H1 (cell line): ENCODE data around the gene PSMD13. TPM values are rescaled to one million over a fixed set of nuclear protein-coding genes. Genes with fewer than 3 reads are reported as not detected.
A peak's percentile ranks its signal among the peaks of the same experiment; 100 is the strongest.

ENCODE experiments used
- CTCF ChIA-PET: fragments of 300-600 bp; sonication (Branson Sonifier 250); formaldehyde crosslinking; loops from one replicate; lab custom pipeline; 2021; ENCODE audit not compliant: partially characterized antibody; lab: Charles Lee
- POLR2A ChIA-PET: fragments of 300-600 bp; sonication (Branson Sonifier 250); formaldehyde crosslinking; loops from one replicate; lab custom pipeline; 2021; ENCODE audit warnings: inconsistent platforms; ENCODE audit not compliant: partially characterized antibody; lab: Charles Lee
- DNase-seq, 2 experiments: peaks; one replicate each; pipeline versions ENCODE4 v3.0.0 to v3.0.0-alpha.2; 2010 to 2022; ENCODE audit warnings: low spot score in 2 of 2, low read depth in 1 of 2, mixed read lengths in 1 of 2
- FAIRE-seq: peaks from 2 replicates; lab custom pipeline; 2011; peaks lifted over from hg19 to GRCh38; lab: Jason Lieb, UNC
- H2AFZ ChIP-seq: 2 replicates; pipeline ENCODE4 v1.8.1; 2012; ENCODE audit warnings: low read length, inconsistent platforms
- H2AK5ac ChIP-seq: 2 replicates; pipeline ENCODE4 v1.6.1; 2013; ENCODE audit warnings: low read depth, low read length
- H2BK120ac ChIP-seq: replicated peaks from 2 replicates; pipeline ENCODE3; 2013; ENCODE audit warnings: low read depth, low read length, inconsistent platforms
- H2BK12ac ChIP-seq: 2 replicates; pipeline ENCODE4 v1.6.1; 2013; ENCODE audit warnings: low read depth, low read length
- H2BK15ac ChIP-seq: 2 replicates; pipeline ENCODE4 v1.6.1; 2013; ENCODE audit warnings: low read length
- H2BK20ac ChIP-seq: 2 replicates; pipeline ENCODE4 v1.6.1; 2013; ENCODE audit warnings: low read length
- H2BK5ac ChIP-seq: 2 replicates; pipeline ENCODE4 v1.6.1; 2013; ENCODE audit warnings: low read depth, low read length
- H3K14ac ChIP-seq: 2 replicates; pipeline ENCODE4 v1.6.1; 2013; ENCODE audit warnings: inconsistent platforms; ENCODE audit not compliant: insufficient read length
- H3K18ac ChIP-seq: 2 replicates; pipeline ENCODE4 v1.6.1; 2013; ENCODE audit warnings: low read length; ENCODE audit errors: extremely low read depth
- H3K23ac ChIP-seq: 2 replicates; pipeline ENCODE4 v1.6.1; 2013; ENCODE audit warnings: inconsistent platforms; ENCODE audit not compliant: insufficient read length
- H3K23me2 ChIP-seq: 2 replicates; pipeline ENCODE4 v1.6.1; 2013; ENCODE audit warnings: low read depth, low read length
- H3K27ac ChIP-seq: 2 replicates; pipeline ENCODE4 v1.6.1; 2011; ENCODE audit warnings: low read depth, low read length, inconsistent platforms
- H3K27me3 ChIP-seq, 4 experiments: replicated peaks in 1 of 4; 1 replicate in 1 of 4; 2 replicates in 3 of 4; pipeline versions ENCODE4 v1.6.1 to v1.8.1; 2011 to 2013; ENCODE audit warnings: low read length in 3 of 4, mild to moderate bottlenecking in 3 of 4, inconsistent platforms in 2 of 4, mixed read lengths in 2 of 4, moderate library complexity in 1 of 4; ENCODE audit not compliant: control insufficient read depth in 3 of 4, insufficient read depth in 3 of 4; ENCODE audit errors: extremely low read depth in 1 of 4
- H3K36me3 ChIP-seq, 4 experiments: 2 replicates each; pipeline versions ENCODE4 v1.6.1 to v1.8.1; 2011 to 2013; ENCODE audit warnings: mild to moderate bottlenecking in 4 of 4, low read length in 3 of 4, moderate library complexity in 2 of 4, control low read depth in 1 of 4, inconsistent platforms in 1 of 4; ENCODE audit not compliant: insufficient read depth in 4 of 4, control insufficient read depth in 2 of 4
- H3K4ac ChIP-seq: replicated peaks from 2 replicates; pipeline ENCODE3; 2013; ENCODE audit warnings: low read length, low read depth, mixed read lengths, inconsistent platforms; ENCODE audit not compliant: insufficient read length
- H3K4me1 ChIP-seq, 4 experiments: replicated peaks in 1 of 4; 1 replicate in 1 of 4; 2 replicates in 3 of 4; pipeline versions ENCODE4 v1.6.1 to v1.8.1; 2011 to 2013; ENCODE audit warnings: low read length in 3 of 4, inconsistent platforms in 2 of 4, mixed read lengths in 1 of 4; ENCODE audit not compliant: insufficient read depth in 4 of 4, control insufficient read depth in 3 of 4
- H3K4me2 ChIP-seq, 2 experiments: 2 replicates each; pipeline versions ENCODE4 v1.6.1 to v1.8.1; 2011 to 2013; ENCODE audit warnings: low read depth in 2 of 2, low read length in 2 of 2, control low read depth in 1 of 2, inconsistent platforms in 1 of 2, mild to moderate bottlenecking in 1 of 2; ENCODE audit not compliant: insufficient read depth in 1 of 2
- H3K4me3 ChIP-seq, 4 experiments: fragments of 200-600, 300-600 bp in 1 of 4; sonication (generic), shearing (Covaris generic), sonication (Bioruptor Twin) in 1 of 4; 2 replicates each; pipeline versions ENCODE4 v1.5.1 to v1.8.1; 2011 to 2016; ENCODE audit warnings: low read length in 4 of 4, low read depth in 3 of 4, control low read depth in 2 of 4, inconsistent platforms in 2 of 4, mild to moderate bottlenecking in 2 of 4, mixed read lengths in 1 of 4, moderate library complexity in 1 of 4; ENCODE audit not compliant: insufficient read depth in 2 of 4; ENCODE audit errors: extremely low read depth in 1 of 4
- H3K56ac ChIP-seq: replicated peaks from 2 replicates; pipeline ENCODE3; 2013; ENCODE audit warnings: low read depth, mild to moderate bottlenecking, mixed read lengths, low read length, inconsistent platforms; ENCODE audit not compliant: insufficient read length
- H3K79me1 ChIP-seq: 2 replicates; pipeline ENCODE4 v1.6.1; 2013; ENCODE audit warnings: low read depth, low read length, control low read depth
- H3K79me2 ChIP-seq, 2 experiments: 2 replicates each; pipeline versions ENCODE4 v1.6.1 to v1.8.1; 2012 to 2013; ENCODE audit warnings: low read length in 2 of 2, mild to moderate bottlenecking in 2 of 2, inconsistent platforms in 1 of 2; ENCODE audit not compliant: insufficient read depth in 2 of 2, control insufficient read depth in 1 of 2
- H3K9ac ChIP-seq, 4 experiments: replicated peaks in 1 of 4; 1 replicate in 1 of 4; 2 replicates in 3 of 4; pipeline versions ENCODE4 v1.6.1 to v1.8.1; 2011 to 2013; ENCODE audit warnings: low read depth in 3 of 4, low read length in 3 of 4, control low read depth in 2 of 4, mild to moderate bottlenecking in 2 of 4, moderate library complexity in 2 of 4, inconsistent platforms in 1 of 4; ENCODE audit errors: extremely low read depth in 1 of 4
- H3K9me3 ChIP-seq, 2 experiments: 2 replicates each; pipeline versions ENCODE4 v1.6.1 to v1.8.1; 2012 to 2013; ENCODE audit warnings: mild to moderate bottlenecking in 2 of 2, moderate library complexity in 2 of 2, control low read depth in 1 of 2, inconsistent platforms in 1 of 2, low read depth in 1 of 2, low read length in 1 of 2, mixed read lengths in 1 of 2; ENCODE audit not compliant: insufficient read depth in 2 of 2
- H4K20me1 ChIP-seq, 2 experiments: replicated peaks in 1 of 2; 2 replicates each; pipeline versions ENCODE3 to v1.8.1; 2011 to 2013; ENCODE audit warnings: inconsistent platforms in 2 of 2, low read length in 2 of 2, mild to moderate bottlenecking in 1 of 2; ENCODE audit not compliant: insufficient read depth in 2 of 2, control insufficient read depth in 1 of 2
- H4K5ac ChIP-seq: 2 replicates; pipeline ENCODE4 v1.6.1; 2013; ENCODE audit warnings: low read length, low read depth, mixed read lengths, inconsistent platforms; ENCODE audit not compliant: insufficient read length
- H4K8ac ChIP-seq: 2 replicates; pipeline ENCODE4 v1.8.0; 2013; ENCODE audit warnings: mild to moderate bottlenecking, moderate library complexity, low read length, inconsistent platforms; ENCODE audit not compliant: insufficient read depth; ENCODE audit errors: extremely low read depth
- H4K91ac ChIP-seq: replicated peaks from 2 replicates; pipeline ENCODE3; 2013; ENCODE audit warnings: low read length, mixed read lengths, inconsistent platforms; ENCODE audit not compliant: insufficient read length
- ATF2 ChIP-seq: IDR thresholded peaks from 2 replicates; pipeline ENCODE4 v1.6.1; 2012; ENCODE audit warnings: low read length, inconsistent platforms
- CHD2 ChIP-seq: IDR thresholded peaks from 2 replicates; pipeline ENCODE4 v1.6.1; 2012; ENCODE audit warnings: low read length, improper control_type of control experiment
- CTCF ChIP-seq, 3 experiments: IDR thresholded peaks; 1 replicate in 2 of 3; 2 replicates in 1 of 3; pipeline versions ENCODE4 v1.5.1 to v1.6.1; 2011; ENCODE audit warnings: low read length in 3 of 3, mild to moderate bottlenecking in 3 of 3, inconsistent platforms in 2 of 3, low read depth in 1 of 3, moderate library complexity in 1 of 3; ENCODE audit not compliant: insufficient read depth in 1 of 3; ENCODE audit errors: control extremely low read depth in 1 of 3
- E2F6 ChIP-seq: IDR thresholded peaks from 2 replicates; pipeline ENCODE4 v1.6.1; 2012; ENCODE audit warnings: inconsistent platforms
- GTF2F1 ChIP-seq: IDR thresholded peaks from 2 replicates; pipeline ENCODE4 v1.6.1; 2012; ENCODE audit warnings: low read depth, low read length, improper control_type of control experiment, borderline replicate concordance
- NANOG ChIP-seq: IDR thresholded peaks from 2 replicates; pipeline ENCODE4 v1.6.1; 2011; ENCODE audit warnings: low read length, low read depth, mild to moderate bottlenecking, inconsistent platforms; ENCODE audit not compliant: insufficient read depth, poor library complexity, severe bottlenecking
- NRF1 ChIP-seq: IDR thresholded peaks from 2 replicates; pipeline ENCODE4 v1.6.1; 2011; ENCODE audit warnings: mild to moderate bottlenecking, low read depth, low read length, improper control_type of control experiment
- WGBS, 2 experiments: shearing (Covaris generic) in 1 of 2; methylation state at CpG; one replicate each; pipeline versions ENCODE4 v1.1.6 to v1.1.7; 2013 to 2015; ENCODE audit warnings: low lambda C conversion rate in 2 of 2, mixed read lengths in 2 of 2, inconsistent platforms in 1 of 2, low coverage in 1 of 2, missing lambda C conversion rate in 1 of 2; ENCODE audit not compliant: insufficient replicate concordance in 2 of 2, insufficient coverage in 1 of 2, insufficient read length in 1 of 2; ENCODE audit errors: extremely low coverage in 1 of 2, missing lambda C conversion rate in 1 of 2; 5-methylcytosine and 5-hydroxymethylcytosine counted together
- polyA plus RNA-seq, 7 experiments: library from polyadenylated mRNA; depleted of rRNA in 3 of 7; stranded (reverse) in 5 of 7; unstranded in 2 of 7; fragments of >200 nt in 5 of 7; fragments of 200-250 nt in 2 of 7; gene quantifications; 1 replicate in 5 of 7; 2 replicates in 1 of 7; 4 replicates in 1 of 7; pipeline versions ENCODE4 v1.2.1 to v1.2.3, GENCODE V29; 2011 to 2013; ENCODE audit warnings: missing spikeins in 2 of 7, mixed read lengths in 2 of 7
- total RNA-seq: library from RNA; stranded (reverse); fragmentation: NEBNext Ultra II Directional; extraction: Animal tissue kit (Norgen Biotek cat#: 25700); gene quantifications from 2 replicates; pipeline ENCODE4 v1.2.1, GENCODE V29; 2021

Gene PSMD13
- total and polyA plus RNA-seq, 2 of the 8 experiments (the other 6 are each of a cell fraction or from before 2014, with no cell fraction given): 121 to 141 TPM

GRCh38 chr11:289398-289711 is 52.6 kb downstream of the PSMD13 start:
- no peak overlapping the region for H3K14ac ChIP-seq
- H2AK5ac ChIP-seq: 0 out of 2 replicates have a peak overlapping the region, but pooled peaks have one; percentile 87
- peaks cover 0 to 3% of the 10 kb centered on the region in 2 experiments; a peak in 1 of 4 replicates for H3K9me3 ChIP-seq
- peaks cover 5 to 16% (median 13%) of the 10 kb centered on the region in 4 experiments; a peak in 6 of 7 replicates for H3K27me3 ChIP-seq
- no peak overlapping the region for H2BK12ac ChIP-seq
- peak overlapping the region; percentile 63 to 84 for H3K4me2 ChIP-seq
- no peak overlapping the region for H2BK15ac ChIP-seq
- H3K23ac ChIP-seq: no peak overlapping the region
- POLR2A ChIA-PET: interaction anchor here (0.8 to 7.7 kb wide), 11 partner anchors 9 to 200 kb away, joined by 3 to 51 read pairs (median 3); partner anchors contain the start of gene IFITM5
- H4K91ac ChIP-seq: peak overlapping the region; percentile 97
- FAIRE-seq (no peak), DNase-seq (peak in 1 of 2 experiments; percentile 46)
- H3K36me3 ChIP-seq: peaks cover 3 to 22% (median 10%) of the 10 kb centered on the region in 4 experiments; a peak in 6 of 8 replicates
- H3K79me1 ChIP-seq: 0 out of 2 replicates have a peak, but pooled peaks cover 4% of the 10 kb centered on the region
- H2BK120ac ChIP-seq: no peak overlapping the region
- TF ChIP-seq NRF1: no peak
- no peak for TF ChIP-seq ATF2
- TF ChIP-seq CTCF (IDR thresholded peaks at IDR 0.05; ENCODE audit: control extremely low read depth in 1 of 3, insufficient read depth in 1 of 3, low read depth in 1 of 3, low read length in 3 of 3): no peak
- TF ChIP-seq NANOG: no peak
- TF ChIP-seq E2F6: 0 out of 2 replicates have a peak, but pooled peaks have one; percentile 15
- no peak for TF ChIP-seq CHD2
- no peak for TF ChIP-seq GTF2F1
- H4K20me1 ChIP-seq: no peaks in the 10 kb centered on the region
- no peak overlapping the region; the same call in 1 of the 2 replicates for H3K18ac ChIP-seq
- no peak overlapping the region for H3K27ac ChIP-seq
- H3K9ac ChIP-seq: no peak overlapping the region
- CTCF ChIA-PET: interaction anchor here (1.1 to 3.9 kb wide), 6 partner anchors 8 to 39 kb away, joined by 3 to 30 read pairs (median 8); no protein-coding TSS in a partner anchor
- H4K8ac ChIP-seq: 0 out of 2 replicates have a peak overlapping the region, but pooled peaks have one; percentile 42
- no peak overlapping the region for H3K56ac ChIP-seq
- H3K79me2 ChIP-seq: no peaks in the 10 kb centered on the region
- no peak overlapping the region for H2BK20ac ChIP-seq
- H3K23me2 ChIP-seq: peaks cover 5% of the 10 kb centered on the region; the same call in 1 of the 2 replicates
- WGBS, 2 experiments: 100% methylated on average over 1 of the region's 14 CpGs; no CpG with 5 or more reads in 1 of the 2 experiments
- H3K4me3 ChIP-seq: peak overlapping the region; percentile 1 to 53 (median 24); a peak in 6 of 8 replicates
- H2AFZ ChIP-seq: no peak overlapping the region
- H3K4me1 ChIP-seq: peaks cover 0 to 41% (median 30%) of the 10 kb centered on the region in 4 experiments; a peak in 6 of 7 replicates
- H3K4ac ChIP-seq: peak overlapping the region; percentile 94
- 0 out of 2 replicates have a peak overlapping the region, but pooled peaks have one; percentile 21 for H2BK5ac ChIP-seq
- H4K5ac ChIP-seq: no peak overlapping the region
